Measurements from ENCODE around the gene NOTCH2.
"Not testable (repeated sequence)": the region's sequence is repeated elsewhere in the genome, so short reads cannot be mapped to it uniquely, and the experiment has no call there.

The NOTCH2 gene

DNA sequence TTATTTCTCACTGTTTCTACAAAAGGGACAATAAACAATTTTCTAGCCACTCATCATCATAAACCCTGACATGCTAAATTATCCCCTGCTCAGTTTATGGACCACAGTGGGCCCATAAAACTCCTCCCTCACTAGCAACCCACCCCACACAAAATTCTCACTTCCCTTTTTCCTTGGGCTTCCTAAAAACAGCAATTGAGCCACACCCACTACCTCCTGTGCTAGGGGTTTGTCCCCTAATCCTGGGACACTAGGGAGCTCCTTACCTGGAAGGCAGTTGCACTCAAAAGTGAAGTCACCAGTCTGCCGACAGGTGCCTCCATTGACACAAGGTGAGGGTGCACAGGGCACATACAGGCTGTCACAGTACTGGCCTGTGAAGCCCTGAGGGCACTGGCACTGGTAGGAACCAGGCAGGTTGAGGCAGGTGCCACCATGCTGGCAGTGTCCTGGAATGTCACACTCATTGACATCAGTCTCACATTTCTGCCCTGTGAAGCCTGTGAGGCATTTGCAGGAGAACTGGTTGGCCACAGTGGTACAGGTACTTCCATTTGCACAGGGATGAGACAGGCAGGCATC lies 72.6 kb downstream of the NOTCH2 start:
- H3K9ac ChIP-seq (ENCODE audit: low read depth, low read length), result not testable (repeated sequence)

DNA sequence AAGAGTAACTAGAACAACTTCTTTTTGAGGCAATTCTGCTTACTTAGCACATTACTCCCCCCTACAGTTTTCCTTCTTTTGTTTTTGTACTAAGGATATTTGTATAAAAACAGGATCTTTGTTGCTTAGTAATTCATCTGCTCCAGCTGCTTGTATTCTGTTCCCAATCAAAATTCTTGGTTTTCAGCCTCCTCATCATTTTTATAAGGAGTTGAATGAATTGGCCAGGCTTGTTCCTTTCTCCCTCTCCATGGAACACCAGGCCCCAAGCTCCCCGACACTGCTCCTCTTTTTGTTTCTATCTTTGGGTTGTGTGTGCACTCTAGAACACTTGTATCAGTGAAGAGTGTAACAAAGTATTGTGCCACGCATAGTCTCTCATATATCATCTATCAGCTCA lies 73.5 kb downstream of the NOTCH2 start:
- not testable (repeated sequence) for H3K36me3 ChIP-seq (ENCODE audit: insufficient read depth, low read length); H3K4me1 ChIP-seq (ENCODE audit: insufficient read depth, low read length); H3K9ac ChIP-seq (ENCODE audit: low read depth, low read length); H3K9me3 ChIP-seq (ENCODE audit: control insufficient read depth, insufficient read depth, low read length)

More for the DNA sequence above, 72.6 kb downstream of the NOTCH2 start:
- not testable (repeated sequence) for H3K9me3 ChIP-seq (ENCODE audit: control insufficient read depth, insufficient read depth, low read length); H3K36me3 ChIP-seq (ENCODE audit: insufficient read depth, low read length); H3K4me1 ChIP-seq (ENCODE audit: insufficient read depth, low read length)

DNA sequence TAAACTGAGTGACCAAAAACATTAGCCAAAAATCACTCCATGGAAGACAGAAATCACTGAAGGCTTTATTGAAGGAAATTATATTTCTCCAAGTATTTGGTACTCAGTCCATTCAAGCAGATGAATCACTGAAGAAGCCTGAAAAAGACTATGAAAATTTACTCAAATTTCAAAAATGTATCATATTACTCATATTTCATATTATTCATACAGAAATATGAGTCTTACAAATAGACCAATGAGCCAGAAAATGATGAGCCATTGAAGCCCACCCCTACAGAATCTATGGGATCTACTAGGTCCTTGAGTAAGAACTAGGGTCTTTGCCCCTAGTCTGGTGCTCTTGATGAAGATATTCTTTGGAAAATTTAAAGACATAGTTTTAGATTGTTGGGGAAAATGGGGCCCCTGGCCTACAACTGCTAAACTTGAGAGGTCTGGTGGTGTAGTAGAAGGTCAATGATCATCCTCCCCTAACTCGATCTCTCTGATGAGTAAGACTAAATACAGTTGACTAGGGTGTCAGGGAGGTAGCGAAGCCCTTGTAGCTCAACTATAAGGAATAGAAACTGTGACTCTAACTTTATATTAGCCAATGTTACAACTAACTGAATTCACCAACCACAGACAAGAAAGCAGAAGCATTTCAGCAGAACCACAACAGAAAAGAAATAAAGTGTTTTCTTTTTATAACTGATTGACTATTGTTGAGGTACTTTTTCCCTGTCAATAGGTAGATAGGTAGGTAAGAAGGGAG lies 81.0 kb downstream of the NOTCH2 start:
- H3K9me3 ChIP-seq (ENCODE audit: control insufficient read depth, insufficient read depth, low read length), result no peaks in the 10 kb centered on the region
- H3K9ac ChIP-seq (ENCODE audit: low read depth, low read length), result no peak overlapping the region
- H3K36me3 ChIP-seq (ENCODE audit: insufficient read depth, low read length), result no peaks in the 10 kb centered on the region
- H3K4me1 ChIP-seq (ENCODE audit: insufficient read depth, low read length), result no peaks in the 10 kb centered on the region

DNA sequence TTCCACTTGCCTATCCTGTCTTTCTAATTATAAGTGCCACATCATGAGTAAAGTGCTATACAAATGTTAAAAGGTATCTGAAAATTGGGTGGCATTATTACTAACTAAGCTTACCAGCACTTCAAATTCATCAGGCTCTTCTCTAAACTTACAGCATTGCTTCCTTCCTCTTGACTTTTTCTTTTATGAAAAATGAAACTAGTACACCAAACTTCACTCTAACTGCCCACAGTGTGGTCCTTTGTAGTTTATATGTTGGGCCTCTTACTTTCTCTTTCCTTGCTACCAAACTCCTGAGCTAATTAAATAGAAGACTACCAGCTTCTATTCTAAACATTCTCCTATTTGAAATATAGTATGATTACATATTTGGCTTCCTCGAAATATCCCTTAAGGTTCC lies 81.8 kb downstream of the NOTCH2 start:
- H3K4me1 ChIP-seq (ENCODE audit: insufficient read depth, low read length), result no peaks in the 10 kb centered on the region
- no peak overlapping the region for H3K9ac ChIP-seq (ENCODE audit: low read depth, low read length)
- H3K36me3 ChIP-seq (ENCODE audit: insufficient read depth, low read length), result no peaks in the 10 kb centered on the region; the same call in 1 of the 2 replicates
- no peaks in the 10 kb centered on the region for H3K9me3 ChIP-seq (ENCODE audit: control insufficient read depth, insufficient read depth, low read length)

DNA sequence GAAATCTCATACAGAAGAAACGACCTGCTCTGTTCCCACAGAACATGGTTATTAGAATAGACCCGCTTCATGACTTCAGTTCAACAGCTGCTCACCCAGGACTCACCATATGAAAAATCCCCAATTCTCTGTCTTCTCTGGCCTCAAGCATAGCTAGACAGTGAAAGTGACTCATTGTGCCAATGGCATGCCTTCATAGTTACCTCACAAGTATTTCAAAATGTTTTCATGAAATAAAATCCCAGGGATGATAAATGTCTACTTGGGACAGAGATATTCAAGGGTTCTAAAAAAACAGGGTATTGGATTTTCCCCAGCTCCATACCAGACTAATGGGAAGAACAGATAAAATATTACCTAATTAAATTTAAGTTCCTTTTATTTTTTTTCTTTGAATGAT lies 82.3 kb downstream of the NOTCH2 start:
- Histone ChIP-seq H3K36me3 (ENCODE audit: insufficient read depth, low read length) (no peaks in the 10 kb centered on the region; the same call in 1 of the 2 replicates), H3K9me3 (ENCODE audit: control insufficient read depth, insufficient read depth, low read length) (no peaks in the 10 kb centered on the region), H3K9ac (ENCODE audit: low read depth, low read length) (no peak overlapping the region), H3K4me1 (ENCODE audit: insufficient read depth, low read length) (no peaks in the 10 kb centered on the region)

DNA sequence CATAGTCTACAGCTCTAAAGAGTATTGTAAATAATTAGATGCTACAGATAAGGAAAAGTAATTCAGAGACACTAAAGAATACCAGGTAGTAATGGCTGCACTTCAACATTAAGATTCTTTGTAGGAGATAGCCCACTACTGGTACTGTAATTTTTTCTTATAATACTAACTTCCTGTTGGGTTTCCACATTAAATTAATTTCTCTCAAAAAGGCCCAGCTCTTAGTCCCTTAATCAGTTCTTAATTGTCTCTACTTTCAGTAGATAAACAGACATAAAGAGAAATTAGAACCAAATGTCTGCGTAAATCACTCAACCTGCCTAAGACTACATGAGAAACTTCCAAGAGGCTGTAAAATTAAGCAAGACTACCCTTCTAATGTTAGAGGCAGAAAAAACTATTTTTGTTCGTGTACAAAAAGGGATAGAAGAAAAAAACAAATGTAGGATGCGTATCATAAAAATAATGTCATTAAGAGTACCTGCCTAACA lies 83.4 kb downstream of the NOTCH2 start:
- Histone ChIP-seq H3K9ac (ENCODE audit: low read depth, low read length) (no peak overlapping the region), H3K4me1 (ENCODE audit: insufficient read depth, low read length) (no peaks in the 10 kb centered on the region), H3K9me3 (ENCODE audit: control insufficient read depth, insufficient read depth, low read length) (no peaks in the 10 kb centered on the region), H3K36me3 (ENCODE audit: insufficient read depth, low read length) (no peaks in the 10 kb centered on the region; the same call in 1 of the 2 replicates)

DNA sequence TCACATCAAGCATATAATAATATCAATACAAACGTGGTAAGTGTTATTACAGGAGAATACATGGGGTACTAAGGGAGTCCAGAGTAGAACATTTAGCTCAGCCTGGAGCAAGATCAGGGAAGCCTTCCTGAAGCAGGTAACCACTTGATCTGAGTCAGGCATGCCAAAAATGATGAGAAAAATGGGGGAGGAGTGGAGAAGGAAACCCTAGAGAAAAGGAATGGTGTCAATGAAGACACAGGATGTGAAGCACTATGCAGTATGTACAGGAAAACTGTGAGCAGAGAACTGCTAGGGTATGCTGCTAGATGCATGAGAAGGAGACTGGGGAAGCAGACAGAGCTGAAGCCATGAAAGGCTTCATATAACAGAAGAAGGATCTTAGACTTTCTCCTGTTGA lies 84.7 kb downstream of the NOTCH2 start:
- Histone ChIP-seq H3K4me1 (ENCODE audit: insufficient read depth, low read length) (no peaks in the 10 kb centered on the region), H3K9ac (ENCODE audit: low read depth, low read length) (no peak overlapping the region), H3K36me3 (ENCODE audit: insufficient read depth, low read length) (no peaks in the 10 kb centered on the region; the same call in 1 of the 2 replicates), H3K9me3 (ENCODE audit: control insufficient read depth, insufficient read depth, low read length) (no peaks in the 10 kb centered on the region)

DNA sequence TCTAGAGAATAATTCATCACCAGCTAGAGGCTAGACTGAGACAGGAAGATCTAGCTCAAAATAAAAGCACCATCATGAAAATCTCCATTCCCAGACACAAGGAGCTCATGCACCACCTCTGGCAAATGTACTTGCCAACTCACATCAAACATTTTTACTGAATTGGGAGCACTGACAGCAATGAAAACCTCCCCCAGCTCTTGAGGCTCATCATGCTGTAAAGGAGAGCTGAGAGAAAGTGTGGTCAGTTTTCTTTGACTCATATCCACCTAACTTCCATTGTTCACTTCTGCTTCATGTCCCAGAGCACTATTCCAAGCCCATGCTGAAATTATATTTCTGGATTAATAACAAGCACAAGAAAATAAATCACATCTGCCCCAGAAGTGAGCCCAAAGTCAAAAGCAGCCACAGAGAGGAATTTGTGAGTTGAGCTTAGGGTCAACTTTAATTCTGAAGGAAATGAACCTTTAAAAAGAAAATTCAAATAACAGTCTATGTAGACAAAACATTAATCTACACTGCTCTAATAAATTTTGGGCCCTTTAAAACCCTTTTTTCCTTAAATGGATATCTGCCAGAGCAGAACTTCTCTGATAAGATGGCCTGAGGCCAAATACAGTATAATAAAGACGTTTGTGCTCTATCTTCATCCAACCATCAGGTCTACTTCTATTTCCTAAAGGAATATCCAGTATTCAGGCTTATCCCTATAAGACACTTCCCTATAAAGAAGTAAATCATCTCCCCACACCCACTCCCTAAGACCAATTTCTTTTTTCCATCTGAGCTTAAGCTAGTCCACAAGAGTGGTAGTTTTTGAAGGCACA lies 87.3 kb downstream of the NOTCH2 start:
- no peaks in the 10 kb centered on the region for H3K9me3 ChIP-seq (ENCODE audit: control insufficient read depth, insufficient read depth, low read length)
- no peak overlapping the region for H3K9ac ChIP-seq (ENCODE audit: low read depth, low read length)
- no peaks in the 10 kb centered on the region for H3K4me1 ChIP-seq (ENCODE audit: insufficient read depth, low read length)
- no peaks in the 10 kb centered on the region; the same call in 1 of the 2 replicates for H3K36me3 ChIP-seq (ENCODE audit: insufficient read depth, low read length)

DNA sequence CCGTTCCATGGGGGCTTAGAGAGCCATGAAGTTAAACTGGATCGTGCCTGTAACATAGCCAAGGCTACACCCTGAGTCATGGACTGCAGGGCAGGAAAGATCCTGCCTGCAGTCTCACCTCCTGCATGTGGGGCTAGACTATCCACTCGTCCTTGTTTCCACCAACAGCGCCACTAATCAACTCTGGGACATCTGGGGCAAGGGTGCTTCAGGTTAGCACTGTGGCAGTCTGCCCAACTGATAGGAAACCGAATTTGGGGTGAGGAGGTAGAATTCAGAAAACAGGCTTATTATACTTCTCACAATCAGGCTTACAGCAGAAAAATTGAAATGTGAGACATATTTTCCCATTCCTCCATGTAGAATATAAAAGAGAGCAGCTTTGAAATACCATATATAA lies 88.0 kb downstream of the NOTCH2 start:
- no peaks in the 10 kb centered on the region; the same call in 1 of the 2 replicates for H3K36me3 ChIP-seq (ENCODE audit: insufficient read depth, low read length)
- no peak overlapping the region for H3K9ac ChIP-seq (ENCODE audit: low read depth, low read length)
- no peaks in the 10 kb centered on the region for H3K4me1 ChIP-seq (ENCODE audit: insufficient read depth, low read length)
- H3K9me3 ChIP-seq (ENCODE audit: control insufficient read depth, insufficient read depth, low read length), result no peaks in the 10 kb centered on the region

DNA sequence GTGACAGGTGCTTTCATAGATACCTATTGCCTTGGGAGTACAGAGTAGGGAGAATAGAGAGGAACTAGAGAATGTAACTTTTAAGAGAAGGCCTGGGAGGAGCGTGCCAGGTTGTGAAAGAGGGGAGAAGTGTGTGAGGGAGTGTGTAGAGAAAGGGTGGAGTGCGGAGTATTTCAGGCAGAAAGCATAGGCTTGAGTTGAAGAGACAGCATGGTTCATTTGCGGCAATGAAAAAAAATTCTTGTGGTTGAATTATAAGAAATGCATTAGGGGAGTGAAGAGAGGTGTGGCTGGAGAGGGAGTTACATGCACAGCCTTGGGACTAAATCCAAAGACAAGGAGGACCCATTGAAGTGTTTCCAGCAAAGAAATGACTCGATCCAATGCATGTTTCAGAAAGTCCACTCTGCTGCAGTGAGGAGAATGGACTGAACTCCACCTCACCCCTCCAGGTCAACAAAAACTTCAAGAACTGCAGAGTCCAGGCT lies 91.4 kb downstream of the NOTCH2 start:
- Histone ChIP-seq H3K9me3 (ENCODE audit: control insufficient read depth, insufficient read depth, low read length) (no peaks in the 10 kb centered on the region), H3K4me1 (ENCODE audit: insufficient read depth, low read length) (no peaks in the 10 kb centered on the region), H3K36me3 (ENCODE audit: insufficient read depth, low read length) (no peaks in the 10 kb centered on the region; the same call in 1 of the 2 replicates), H3K9ac (ENCODE audit: low read depth, low read length) (no peak overlapping the region)

DNA sequence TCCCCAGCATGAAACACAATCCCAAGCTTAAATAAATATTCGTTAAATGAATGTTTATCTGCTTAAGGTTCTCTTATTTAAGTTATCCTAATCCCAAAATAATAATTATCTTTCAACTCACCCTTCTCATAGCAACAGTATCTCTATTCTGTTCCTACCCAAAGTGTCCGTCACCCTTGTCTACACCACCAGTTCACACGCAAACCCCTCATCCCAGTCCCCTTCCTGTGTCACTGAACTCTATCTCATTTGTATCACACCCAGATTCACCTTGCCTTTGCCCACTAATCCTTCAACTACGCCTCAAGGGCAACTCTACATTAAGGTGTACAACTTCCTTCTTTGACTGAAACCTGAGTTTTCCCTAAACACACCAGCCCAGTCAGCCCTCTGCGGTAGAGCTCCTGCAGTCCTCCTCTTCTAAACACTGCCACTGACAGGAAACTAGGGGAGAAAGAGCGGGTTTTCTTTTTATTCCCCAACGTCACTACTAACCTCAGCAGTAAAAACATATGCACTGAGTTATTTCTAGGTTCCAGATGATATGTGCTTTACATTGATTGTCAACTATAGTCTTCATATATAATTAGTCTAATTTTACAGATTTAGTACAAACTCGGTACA lies 92.2 kb downstream of the NOTCH2 start:
- H3K4me1 ChIP-seq (ENCODE audit: insufficient read depth, low read length); H3K9ac ChIP-seq (ENCODE audit: low read depth, low read length); H3K36me3 ChIP-seq (ENCODE audit: insufficient read depth, low read length); H3K9me3 ChIP-seq (ENCODE audit: control insufficient read depth, insufficient read depth, low read length): not testable (repeated sequence)

DNA sequence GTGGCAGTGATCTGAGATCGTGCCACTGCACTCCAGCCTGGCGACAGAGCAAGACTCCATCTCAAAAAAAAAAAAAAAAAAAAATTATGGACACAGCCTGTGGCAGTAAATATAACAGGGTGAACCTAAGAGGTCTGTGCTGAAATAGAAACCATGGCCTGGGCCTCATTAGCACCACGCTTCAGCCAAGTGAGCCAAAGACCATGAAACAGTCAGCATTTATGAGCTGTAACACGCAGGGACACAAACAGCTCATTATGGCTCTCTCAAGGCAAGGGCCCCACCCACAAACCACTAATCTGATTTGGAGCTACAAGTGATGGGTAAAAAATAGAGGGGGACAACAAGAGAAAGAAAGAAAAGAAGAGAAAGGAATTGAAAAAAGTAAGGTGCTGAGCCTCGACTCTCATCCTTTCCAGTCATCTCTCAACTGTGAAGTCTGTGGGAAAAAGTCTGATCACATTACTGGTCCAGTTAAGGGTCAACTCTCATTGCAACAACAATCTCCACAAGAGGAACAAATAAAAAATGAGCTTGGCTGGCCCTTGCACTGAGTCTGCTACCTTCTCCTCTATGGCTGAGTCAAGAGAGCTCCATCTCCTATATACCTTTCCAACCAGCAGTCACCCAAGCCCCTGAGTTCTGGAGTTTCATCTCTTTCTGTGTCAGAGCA lies 93.7 kb downstream of the NOTCH2 start:
- H3K9ac ChIP-seq (ENCODE audit: low read depth, low read length); H3K9me3 ChIP-seq (ENCODE audit: control insufficient read depth, insufficient read depth, low read length); H3K36me3 ChIP-seq (ENCODE audit: insufficient read depth, low read length); H3K4me1 ChIP-seq (ENCODE audit: insufficient read depth, low read length): not testable (repeated sequence)

DNA sequence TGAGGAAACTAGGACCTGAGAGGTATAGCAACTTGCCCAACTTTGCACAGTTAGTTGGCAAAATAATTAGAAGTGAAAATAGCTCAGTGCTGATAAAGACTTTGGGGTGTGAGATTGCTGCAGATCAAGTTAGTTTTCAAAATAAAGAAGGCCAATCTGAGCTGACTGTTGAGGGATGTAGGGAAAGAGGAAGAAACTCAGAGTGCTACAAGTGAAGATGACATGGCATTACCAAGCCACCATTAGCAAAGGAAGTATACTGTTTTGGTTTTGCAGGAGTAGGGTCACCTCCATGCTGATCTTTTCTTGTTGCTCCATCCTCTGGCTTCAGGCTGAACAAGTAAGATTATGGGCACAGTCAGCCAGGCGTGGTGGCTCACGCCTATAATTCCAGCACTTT lies 94.5 kb downstream of the NOTCH2 start:
- Histone ChIP-seq H3K4me1 (ENCODE audit: insufficient read depth, low read length) (no peaks in the 10 kb centered on the region), H3K36me3 (ENCODE audit: insufficient read depth, low read length) (no peaks in the 10 kb centered on the region), H3K9ac (ENCODE audit: low read depth, low read length) (no peak overlapping the region), H3K9me3 (ENCODE audit: control insufficient read depth, insufficient read depth, low read length) (no peaks in the 10 kb centered on the region)

DNA sequence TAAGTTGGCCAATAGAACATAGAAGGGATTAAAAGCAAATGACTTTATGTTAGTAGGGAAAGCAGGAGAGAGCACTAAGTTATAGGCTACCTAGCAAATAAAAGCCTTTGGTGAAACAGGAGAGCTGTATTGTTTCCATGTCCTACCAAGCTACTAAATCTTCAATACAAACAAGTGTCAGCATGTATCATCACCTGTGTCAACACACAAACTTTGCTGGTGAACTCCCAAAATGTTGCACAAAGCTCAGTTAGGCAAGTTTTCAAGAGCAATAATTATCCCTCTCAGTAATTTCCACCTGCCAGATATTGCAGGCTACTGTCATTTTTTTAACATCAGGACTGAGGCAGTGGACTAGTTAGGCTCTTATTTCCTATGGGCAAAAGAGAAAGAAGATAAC lies 95.4 kb downstream of the NOTCH2 start:
- no peak overlapping the region for H3K9ac ChIP-seq (ENCODE audit: low read depth, low read length)
- H3K4me1 ChIP-seq (ENCODE audit: insufficient read depth, low read length), result no peaks in the 10 kb centered on the region
- no peaks in the 10 kb centered on the region for H3K36me3 ChIP-seq (ENCODE audit: insufficient read depth, low read length)
- H3K9me3 ChIP-seq (ENCODE audit: control insufficient read depth, insufficient read depth, low read length), result no peaks in the 10 kb centered on the region

All from ES-I3 (cell line).